GM12878 (cell line): ENCODE results near the gene PDLIM5. TPM values are rescaled to one million over a fixed set of nuclear protein-coding genes. Genes with fewer than 3 reads are reported as not detected.

ENCODE experiments used
- ATAC-seq: fragments of 200-7000 bp; cut with Tn5 transposase; 3 replicates; pipeline ENCODE4 v1.9.1; 2020; ENCODE audit warnings: mild to moderate bottlenecking, moderate library complexity
- BruUV-seq: library from RNA; stranded (reverse); fragments of 400-500 nt; replicated peaks from 2 replicates; lab custom pipeline; 2021; lab: Mats Ljungman, UMichigan
- CTCF ChIA-PET: fragments of 300-600 bp; sonication (Branson Sonifier 250); formaldehyde crosslinking; extraction: SDS; loops from one replicate; lab custom pipeline; 2021; ENCODE audit warnings: inconsistent platforms; lab: Yijun Ruan, JAX
- POLR2A ChIA-PET: fragments of 350-600 bp; formaldehyde crosslinking; extraction: SDS; loops from one replicate; lab custom pipeline; 2021; ENCODE audit warnings: inconsistent platforms; lab: Charles Lee
- RAD21 ChIA-PET: fragments of 300-600 bp; sonication (Branson Sonifier 250); formaldehyde crosslinking; loops from one replicate; lab custom pipeline; 2023; ENCODE audit warnings: antibody characterized with exemption; ENCODE audit not compliant: unreplicated experiment; lab: Charles Lee
- SMC1A ChIA-PET: fragments of 300-600 bp; sonication (Branson Sonifier 250); formaldehyde crosslinking; loops from one replicate; lab custom pipeline; 2023; ENCODE audit not compliant: unreplicated experiment, uncharacterized antibody; lab: Charles Lee
- DNase-seq: peaks from one replicate; pipeline ENCODE4 v3.0.0-alpha.2; 2011; ENCODE audit warnings: low read depth, low spot score
- FAIRE-seq: peaks from 3 replicates; lab custom pipeline; 2011; peaks lifted over from hg19 to GRCh38; lab: Jason Lieb, UNC
- H2AFZ ChIP-seq: 2 replicates; pipeline ENCODE4 v1.6.0; 2011; ENCODE audit warnings: low read depth, low read length, control low read depth; ENCODE audit not compliant: control insufficient read depth
- H3K27ac ChIP-seq: 2 replicates; pipeline ENCODE4 v1.5.1; 2011; ENCODE audit warnings: control low read depth; ENCODE audit not compliant: control insufficient read depth, insufficient read depth
- H3K27me3 ChIP-seq, 2 experiments: replicated peaks in 1 of 2; 2 replicates each; pipeline versions ENCODE4 v1.6.0 to v1.6.1; 2011; ENCODE audit warnings: low read length in 1 of 2; ENCODE audit not compliant: control insufficient read depth in 2 of 2, insufficient read depth in 2 of 2
- H3K36me3 ChIP-seq, 2 experiments: 2 replicates each; pipeline ENCODE4 v1.5.1; 2011; ENCODE audit warnings: low read length in 1 of 2; ENCODE audit not compliant: control insufficient read depth in 2 of 2, insufficient read depth in 2 of 2
- H3K4me1 ChIP-seq: 2 replicates; pipeline ENCODE4 v1.6.1; 2011; ENCODE audit warnings: mild to moderate bottlenecking, low read length, moderate library complexity, mixed read lengths; ENCODE audit not compliant: control insufficient read depth, insufficient read depth
- H3K4me2 ChIP-seq: 2 replicates; pipeline ENCODE4 v1.6.0; 2011; ENCODE audit warnings: control low read depth; ENCODE audit not compliant: control insufficient read depth, insufficient read depth
- H3K4me3 ChIP-seq: fragments of 200-600 bp; sonication (generic); 2 replicates; pipeline ENCODE4 v1.5.1; 2016
- H3K79me2 ChIP-seq: 2 replicates; pipeline ENCODE4 v1.6.0; 2011; ENCODE audit warnings: low read length; ENCODE audit not compliant: control insufficient read depth, insufficient read depth
- H3K9ac ChIP-seq: 2 replicates; pipeline ENCODE4 v1.8.0; 2011; ENCODE audit warnings: low read length, control low read depth, mixed read lengths; ENCODE audit not compliant: control insufficient read depth, insufficient read depth
- H3K9me3 ChIP-seq: replicated peaks from 3 replicates; pipeline ENCODE4 v1.5.1; 2011; ENCODE audit warnings: mild to moderate bottlenecking, low read length; ENCODE audit not compliant: control insufficient read depth, insufficient read depth
- H4K20me1 ChIP-seq: 2 replicates; pipeline ENCODE4 v1.6.0; 2011; ENCODE audit not compliant: control insufficient read depth, insufficient read depth
- BHLHE40 ChIP-seq, 2 experiments: fragments of 450-650 bp in 1 of 2; IDR thresholded peaks; 2 replicates each; pipeline ENCODE4 v1.6.1; 2011 to 2017; ENCODE audit warnings: low read depth in 2 of 2, borderline replicate concordance in 1 of 2, improper control_type of control experiment in 1 of 2, low read length in 1 of 2, mild to moderate bottlenecking in 1 of 2
- CEBPB ChIP-seq, 2 experiments: fragments of 150-350 bp in 1 of 2; IDR thresholded peaks; 2 replicates each; pipeline ENCODE4 v1.6.1; 2012 to 2014; ENCODE audit warnings: low read depth in 2 of 2, low read length in 2 of 2, borderline replicate concordance in 1 of 2, inconsistent platforms in 1 of 2
- HDAC2 ChIP-seq: fragments of 200-600 bp; sonication (generic); IDR thresholded peaks from 2 replicates; pipeline ENCODE4 v1.6.1; 2017
- HDAC6 ChIP-seq: fragments of 200-600 bp; sonication (generic); IDR thresholded peaks from one replicate; pipeline ENCODE4 v1.8.0; 2017; ENCODE audit warnings: antibody characterized with exemption; ENCODE audit not compliant: unreplicated experiment
- MEF2B ChIP-seq: fragments of 450-650 bp; IDR thresholded peaks from 2 replicates; pipeline ENCODE4 v1.6.1; 2018; ENCODE audit warnings: mild to moderate bottlenecking, moderate library complexity; ENCODE audit not compliant: partially characterized antibody, poor library complexity, severe bottlenecking
- MYC ChIP-seq: IDR thresholded peaks from 2 replicates; pipeline ENCODE4 v1.6.1; 2011; ENCODE audit warnings: mild to moderate bottlenecking, low read length, moderate library complexity, inconsistent platforms; ENCODE audit not compliant: insufficient read depth, insufficient replicate concordance, insufficient read length, severe bottlenecking
- RAD51 ChIP-seq: fragments of 450-650 bp; IDR thresholded peaks from 2 replicates; pipeline ENCODE4 v1.6.1; 2016; ENCODE audit warnings: moderate library complexity, mild to moderate bottlenecking, inconsistent platforms
- USF2 ChIP-seq: IDR thresholded peaks from 2 replicates; pipeline ENCODE4 v1.6.1; 2011; ENCODE audit warnings: low read depth, low read length, improper control_type of control experiment, borderline replicate concordance
- WGBS: methylation state at CpG from one replicate; pipeline ENCODE4 v1.1.6; 2016; ENCODE audit warnings: low lambda C conversion rate; ENCODE audit not compliant: insufficient replicate concordance, insufficient coverage; ENCODE audit errors: missing lambda C conversion rate; 5-methylcytosine and 5-hydroxymethylcytosine counted together
- in situ Hi-C: fragments of 300-500 bp; cut with MboI; formaldehyde crosslinking; loops from 9 replicates; pipeline ENCODE4 v1.14.3; 2018; ENCODE audit warnings: mixed read lengths
- intact Hi-C: fragments of 100-400 bp; cut with micrococcal nuclease; formaldehyde crosslinking; loops from one replicate; pipeline ENCODE4 v1.14.2; 2022; ENCODE audit not compliant: unreplicated experiment
- polyA plus RNA-seq, 11 experiments: library from polyadenylated mRNA; depleted of rRNA in 4 of 11; unstranded in 6 of 11; stranded (reverse) in 5 of 11; fragments of >200 nt; fragmentation: Nextera tagmentation in 4 of 11; fragmentation: Illumina TruSeq in 1 of 11; extraction: Ambion mirVana in 4 of 11; extraction: Trizol in 1 of 11; gene quantifications; 1 replicate in 1 of 11; 2 replicates in 10 of 11; pipeline versions ENCODE4 v1.2.1 to v1.2.3, GENCODE V29; 2011 to 2016; ENCODE audit warnings: inconsistent platforms in 2 of 11, missing spikeins in 2 of 11, low read depth in 1 of 11
- total RNA-seq, 4 experiments: library from RNA; depleted of rRNA in 3 of 4; stranded (reverse); fragments of >200 nt in 3 of 4; fragmentation: Illumina TruSeq in 1 of 4; extraction: Trizol in 1 of 4; gene quantifications; 2 replicates each; pipeline versions ENCODE4 v1.2.1 to v1.2.3, GENCODE V29; 2013 to 2021
- TF ChIP-seq, protein P1 (sequence below): fragments of 450-650 bp; IDR thresholded peaks from 2 replicates; pipeline ENCODE4 v1.6.1; 2018; ENCODE audit warnings: mild to moderate bottlenecking, low read depth, moderate library complexity; ENCODE audit not compliant: partially characterized antibody

Gene PDLIM5
- total and polyA plus RNA-seq, 10 of the 15 experiments (the other 5 are each of a cell fraction or from before 2014, with no cell fraction given): 10.0 to 52.9 (median 20.7) TPM

DNA sequence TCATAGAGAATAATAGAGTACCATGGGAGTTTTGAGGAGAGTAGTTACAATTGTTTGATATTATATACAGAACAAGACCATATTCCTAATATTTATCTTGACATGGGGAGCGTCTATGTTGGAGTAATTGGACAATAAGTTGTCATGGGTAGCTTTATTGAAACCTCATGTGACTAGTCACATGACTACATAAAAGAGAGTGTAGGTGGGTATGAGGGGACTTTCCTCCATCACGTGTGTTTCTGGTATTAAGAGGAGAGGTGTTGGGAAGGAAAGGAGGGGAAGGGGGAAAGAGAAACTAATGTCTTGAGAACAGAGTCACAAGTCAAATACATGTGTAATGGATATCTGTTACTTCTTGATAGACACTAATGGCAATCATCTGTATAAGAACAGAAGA, 33.1 kb downstream of the PDLIM5 start:
- 50% methylated on average over 2 of the region's 2 CpGs for WGBS
- POLR2A ChIA-PET: interaction anchor here (1.3 kb wide), 1 partner anchor 10 kb away, joined by 3 read pairs; no protein-coding TSS in a partner anchor
- H3K79me2 ChIP-seq: no peaks in the 10 kb centered on the region
- no peaks in the 10 kb centered on the region for H3K4me1 ChIP-seq
- no peaks in the 10 kb centered on the region for H3K27me3 ChIP-seq
- ATAC-seq (peak; percentile 26; the same call in 1 of the 3 replicates), FAIRE-seq (no peak), DNase-seq (no peak)
- BruUV-seq: no TSS peak
- SMC1A ChIA-PET: interaction anchor here (1.1 to 1.6 kb wide), 3 partner anchors 32 to 91 kb away, joined by 3 to 6 read pairs (median 3); no protein-coding TSS in a partner anchor
- no peak overlapping the region for H2AFZ ChIP-seq
- CTCF ChIA-PET: interaction anchor here (0.7 kb wide), 1 partner anchor 125 kb away, joined by 3 read pairs; no protein-coding TSS in a partner anchor
- no peaks in the 10 kb centered on the region; the same call in 2 of the 3 replicates for H3K9me3 ChIP-seq
- H3K27ac ChIP-seq: no peak overlapping the region
- in situ Hi-C loops: no loop called here
- RAD21 ChIA-PET: no interaction called here
- H3K36me3 ChIP-seq: no peaks in the 10 kb centered on the region; a peak in 1 of 4 replicates
- no peak overlapping the region for H3K4me3 ChIP-seq
- no peaks in the 10 kb centered on the region for H4K20me1 ChIP-seq
- intact Hi-C loops: no loop called here
- peak; percentile 19; the same call in 1 of the 2 replicates for TF ChIP-seq USF2
- TF ChIP-seq BHLHE40 (IDR thresholded peaks at IDR 0.05; ENCODE audit: borderline replicate concordance in 1 of 2, low read depth in 2 of 2, low read length in 1 of 2): peak in 1 of 2 experiments; percentile 38; a peak in 1 of 4 replicates
- peak; percentile 92 for TF ChIP-seq RAD51
- TF ChIP-seq HDAC6: no peak
- H3K4me2 ChIP-seq: no peak overlapping the region
- H3K9ac ChIP-seq: no peak overlapping the region

DNA sequence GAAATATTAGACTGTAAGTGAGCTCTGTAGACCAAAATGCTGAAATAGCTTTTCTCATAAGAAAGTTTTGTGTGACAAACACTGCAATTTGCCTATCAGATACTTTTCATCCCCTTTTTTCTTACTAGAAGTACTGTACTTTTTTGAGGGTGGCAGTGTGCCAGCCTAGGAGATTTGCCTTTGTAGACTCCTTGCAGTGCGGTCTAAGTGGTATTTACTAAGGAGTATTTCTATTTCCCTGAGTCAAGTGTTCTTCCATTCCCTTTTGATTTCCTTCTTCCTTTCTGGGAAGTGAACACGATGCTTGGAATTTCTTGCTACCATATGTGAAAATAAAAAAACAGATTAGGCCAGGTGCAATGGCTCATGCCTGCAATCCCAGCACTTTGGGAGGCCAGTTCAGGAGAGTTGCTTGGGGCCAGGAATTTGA, 34.6 kb downstream of the PDLIM5 start:
- Histone ChIP-seq H3K9ac (no peak overlapping the region), H2AFZ (no peak overlapping the region), H4K20me1 (no peaks in the 10 kb centered on the region), H3K4me3 (no peak overlapping the region), H3K4me2 (no peak overlapping the region), H3K4me1 (no peaks in the 10 kb centered on the region), H3K27me3 (no peaks in the 10 kb centered on the region), H3K36me3 (no peaks in the 10 kb centered on the region; a peak in 1 of 4 replicates), H3K79me2 (no peaks in the 10 kb centered on the region), H3K9me3 (no peaks in the 10 kb centered on the region; the same call in 2 of the 3 replicates), H3K27ac (no peak overlapping the region)
- intact Hi-C loops (no loop called here), in situ Hi-C loops (no loop called here)
- ChIA-PET POLR2A (interaction anchor here (1.1 kb wide), 1 partner anchor 29 kb away, joined by 3 read pairs; no protein-coding TSS in a partner anchor), RAD21 (no interaction called here), CTCF (no interaction called here), SMC1A (interaction anchor here (1.3 to 1.8 kb wide), 2 partner anchors 26 to 34 kb away, joined by 3 to 5 read pairs; no protein-coding TSS in a partner anchor)
- BruUV-seq: no TSS peak
- FAIRE-seq (no peak), DNase-seq (no peak), ATAC-seq (no peak)
- WGBS: 77% methylated on average over 2 of the region's 2 CpGs
- TF ChIP-seq MEF2B: no peak
- TF ChIP-seq, protein P1, sequence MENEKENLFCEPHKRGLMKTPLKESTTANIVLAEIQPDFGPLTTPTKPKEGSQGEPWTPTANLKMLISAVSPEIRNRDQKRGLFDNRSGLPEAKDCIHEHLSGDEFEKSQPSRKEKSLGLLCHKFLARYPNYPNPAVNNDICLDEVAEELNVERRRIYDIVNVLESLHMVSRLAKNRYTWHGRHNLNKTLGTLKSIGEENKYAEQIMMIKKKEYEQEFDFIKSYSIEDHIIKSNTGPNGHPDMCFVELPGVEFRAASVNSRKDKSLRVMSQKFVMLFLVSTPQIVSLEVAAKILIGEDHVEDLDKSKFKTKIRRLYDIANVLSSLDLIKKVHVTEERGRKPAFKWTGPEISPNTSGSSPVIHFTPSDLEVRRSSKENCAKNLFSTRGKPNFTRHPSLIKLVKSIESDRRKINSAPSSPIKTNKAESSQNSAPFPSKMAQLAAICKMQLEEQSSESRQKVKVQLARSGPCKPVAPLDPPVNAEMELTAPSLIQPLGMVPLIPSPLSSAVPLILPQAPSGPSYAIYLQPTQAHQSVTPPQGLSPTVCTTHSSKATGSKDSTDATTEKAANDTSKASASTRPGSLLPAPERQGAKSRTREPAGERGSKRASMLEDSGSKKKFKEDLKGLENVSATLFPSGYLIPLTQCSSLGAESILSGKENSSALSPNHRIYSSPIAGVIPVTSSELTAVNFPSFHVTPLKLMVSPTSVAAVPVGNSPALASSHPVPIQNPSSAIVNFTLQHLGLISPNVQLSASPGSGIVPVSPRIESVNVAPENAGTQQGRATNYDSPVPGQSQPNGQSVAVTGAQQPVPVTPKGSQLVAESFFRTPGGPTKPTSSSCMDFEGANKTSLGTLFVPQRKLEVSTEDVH: no peak
- no peak for TF ChIP-seq MYC
- no peak for TF ChIP-seq CEBPB (IDR thresholded peaks at IDR 0.05; ENCODE audit: borderline replicate concordance in 1 of 2, low read depth in 2 of 2, low read length in 2 of 2)
- no peak for TF ChIP-seq HDAC2
